ENCODE measurements around the gene NBEAL2.
A peak's percentile ranks its signal among the peaks of the same experiment; 100 is the strongest.

Gene NBEAL2

DNA sequence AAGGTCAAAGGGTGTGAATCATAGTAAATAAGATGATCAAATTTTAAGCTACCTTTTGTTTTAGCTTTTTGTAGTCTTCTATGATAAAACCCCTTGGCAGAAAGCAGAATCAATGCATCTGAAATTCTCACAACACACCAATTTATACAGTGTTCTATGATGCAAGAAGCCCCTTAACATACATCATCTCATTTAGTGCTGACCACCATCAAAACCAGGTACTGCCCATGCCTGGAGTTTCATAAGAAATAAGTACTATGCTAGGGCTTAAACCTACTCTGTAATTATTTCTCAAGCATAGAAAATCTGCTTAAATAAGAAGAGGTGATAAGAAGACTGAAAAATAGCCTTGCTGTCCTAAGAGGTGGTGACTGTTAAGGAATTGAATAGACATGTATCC, 67.6 kb downstream of the NBEAL2 start:
- no peak for DNase-seq

- no peak for DNase-seq
These were observed 68.2 kb downstream of the NBEAL2 start for GRCh38 chr3:47047673-47048072.

- DNase-seq, result no peak
These were observed 74.9 kb downstream of the NBEAL2 start for GRCh38 chr3:47054412-47054811.

DNA sequence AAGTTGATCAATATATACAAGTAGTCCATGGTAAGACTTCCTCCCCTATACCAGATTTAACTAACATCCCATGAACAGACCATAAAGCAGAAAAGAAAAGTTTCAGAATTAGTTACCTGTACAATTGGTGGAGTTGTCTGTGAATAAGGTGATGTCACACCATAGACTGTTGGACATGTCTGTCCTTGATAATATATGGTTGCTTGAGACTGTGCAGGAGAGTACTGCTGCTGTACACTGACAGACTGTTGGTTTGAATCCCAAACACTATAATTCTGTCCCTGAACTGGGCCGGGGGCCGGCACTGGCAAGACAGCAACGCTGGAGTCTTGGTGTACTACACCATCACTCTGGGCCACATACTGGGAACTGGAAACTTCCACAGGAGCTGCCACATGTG, 77.2 kb downstream of the NBEAL2 start:
- DNase-seq, result no peak

- DNase-seq, result peak; percentile 11 to 58
These were observed 77.8 kb downstream of the NBEAL2 start for GRCh38 chr3:47057212-47057671.
